Naive thymus-derived CD4-positive, alpha-beta T cell (primary cell): Measurements from ENCODE around the gene LRRN4. TPM values are rescaled to one million over a fixed set of nuclear protein-coding genes. Genes with fewer than 3 reads are reported as not detected.
A peak's percentile ranks its signal among the peaks of the same experiment; 100 is the strongest.

Experiments
- ATAC-seq: fragments of 150-1000 bp; cut with Tn5 transposase; 2 replicates; pipeline ENCODE4 v1.10.0; 2021; ENCODE audit warnings: mild to moderate bottlenecking, moderate library complexity
- CTCF ChIA-PET: fragments of 350-600 bp; sonication (Branson Sonifier 250); formaldehyde crosslinking; loops from one replicate; lab custom pipeline; 2021; ENCODE audit warnings: antibody characterized with exemption; lab: Charles Lee
- POLR2A ChIA-PET: fragments of 350-600 bp; sonication (Branson Sonifier 250); formaldehyde crosslinking; loops from one replicate; lab custom pipeline; 2021; ENCODE audit warnings: antibody characterized with exemption, inconsistent platforms; lab: Charles Lee
- DNase-seq, 9 donors: peaks; one replicate each; pipeline versions ENCODE4 v3.0.0 to v3.0.0-alpha.2; 2020 to 2022; ENCODE audit warnings: mixed read lengths in 1 of 9
- H3K27ac ChIP-seq: one replicate; pipeline ENCODE4 v1.7.0; 2013; ENCODE audit warnings: mild to moderate bottlenecking, low read depth, low read length, moderate library complexity
- H3K27me3 ChIP-seq, 2 donors: one replicate each; pipeline ENCODE4 v1.7.0; 2013; ENCODE audit warnings: low read length in 2 of 2, mild to moderate bottlenecking in 2 of 2, moderate library complexity in 2 of 2; ENCODE audit not compliant: control insufficient read depth in 2 of 2, insufficient read depth in 2 of 2
- H3K36me3 ChIP-seq, 3 experiments: 1 replicate in 2 of 3; 2 replicates in 1 of 3; pipeline ENCODE4 v1.7.0; 2013; ENCODE audit warnings: low read length in 3 of 3, mild to moderate bottlenecking in 3 of 3, moderate library complexity in 1 of 3; ENCODE audit not compliant: insufficient read depth in 3 of 3, control insufficient read depth in 2 of 3
- H3K4me1 ChIP-seq, 2 donors: one replicate each; pipeline ENCODE4 v1.7.0; 2013; ENCODE audit warnings: low read length in 2 of 2, mild to moderate bottlenecking in 2 of 2, moderate library complexity in 1 of 2; ENCODE audit not compliant: control insufficient read depth in 2 of 2, insufficient read depth in 2 of 2
- H3K4me3 ChIP-seq: 2 replicates; pipeline ENCODE4 v1.7.0; 2013; ENCODE audit warnings: mild to moderate bottlenecking, low read length
- H3K9me3 ChIP-seq, 3 experiments: 1 replicate in 2 of 3; 2 replicates in 1 of 3; pipeline ENCODE4 v1.7.0; 2013; ENCODE audit warnings: low read length in 3 of 3; ENCODE audit not compliant: control insufficient read depth in 2 of 3
- H3K27ac Mint-ChIP-seq, 9 donors: one replicate each; pipeline ENCODE4 v1.8.0; 2020 to 2022; ENCODE audit warnings: mixed read lengths in 9 of 9, mild to moderate bottlenecking in 8 of 9, moderate library complexity in 5 of 9, inconsistent platforms in 2 of 9
- H3K27me3 Mint-ChIP-seq, 5 donors: one replicate each; pipeline ENCODE4 v1.8.0; 2021 to 2022; ENCODE audit warnings: mixed read lengths in 5 of 5, mild to moderate bottlenecking in 1 of 5
- H3K36me3 Mint-ChIP-seq, 5 donors: one replicate each; pipeline ENCODE4 v1.8.0; 2020 to 2022; ENCODE audit warnings: mixed read lengths in 5 of 5, mild to moderate bottlenecking in 3 of 5, inconsistent platforms in 1 of 5
- H3K4me1 Mint-ChIP-seq, 7 donors: one replicate each; pipeline ENCODE4 v1.8.0; 2020 to 2022; ENCODE audit warnings: mixed read lengths in 7 of 7, mild to moderate bottlenecking in 3 of 7, inconsistent platforms in 1 of 7
- H3K4me3 Mint-ChIP-seq, 10 donors: one replicate each; pipeline ENCODE4 v1.8.0; 2020 to 2022; ENCODE audit warnings: mild to moderate bottlenecking in 10 of 10, mixed read lengths in 10 of 10, moderate library complexity in 6 of 10, inconsistent platforms in 2 of 10
- H3K9me3 Mint-ChIP-seq, 11 donors: one replicate each; pipeline ENCODE4 v1.8.0; 2020 to 2022; ENCODE audit warnings: mixed read lengths in 11 of 11, mild to moderate bottlenecking in 4 of 11, inconsistent platforms in 1 of 11, moderate library complexity in 1 of 11
- intact Hi-C, 2 donors: fragments of 100-400 bp; cut with micrococcal nuclease; formaldehyde crosslinking; loops; one replicate each; pipeline ENCODE4 v1.15.1; 2023
- polyA plus RNA-seq, 2 donors: library from polyadenylated mRNA; unstranded; fragments of 300-500 nt; fragmentation: Illumina TruSeq; gene quantifications; one replicate each; pipeline ENCODE4 v1.2.3, GENCODE V29; 2021
- total RNA-seq, 6 experiments: library from RNA in 5 of 6; stranded (reverse) in 5 of 6; gene quantifications; 1 replicate in 5 of 6; 2 replicates in 1 of 6; pipeline ENCODE4 v1.2.3 and lab custom pipeline; 2021 to 2026

LRRN4 gene
- total and polyA plus RNA-seq, 7 experiments from 2014 or later = not detected

- H3K27ac Mint-ChIP-seq = peak overlapping the region; percentile 8 to 96 (median 80)
Measured at GRCh38 chr20:6007094-6007528, 46.7 kb downstream of the LRRN4 start.

GRCh38 chr20:6006603-6006949 lies 47.3 kb downstream of the LRRN4 start:
- Histone ChIP-seq H3K9me3 (no peaks in the 10 kb centered on the region), H3K4me1 (peaks cover 3 to 16% of the 10 kb centered on the region in 2 donors), H3K27me3 (no peaks in the 10 kb centered on the region), H3K36me3 (peaks cover 5 to 18% (median 5%) of the 10 kb centered on the region in 3 experiments), H3K27ac (peak overlapping the region; percentile 90), H3K4me3 (peak overlapping the region; percentile 72)
- DNase-seq = no peak
- intact Hi-C loops = no loop called here
- Mint-ChIP-seq H3K9me3 (no peaks in the 10 kb centered on the region), H3K4me1 (peaks cover 23 to 54% (median 35%) of the 10 kb centered on the region in 7 donors), H3K4me3 (peak overlapping the region; percentile 90 to 99 (median 97)), H3K27me3 (no peaks in the 10 kb centered on the region), H3K36me3 (peaks cover 8 to 15% (median 14%) of the 10 kb centered on the region in 5 donors), H3K27ac (peak overlapping the region; percentile 73 to 96 (median 91))
- ChIA-PET POLR2A (no interaction called here), CTCF (interaction anchor here (0.7 to 1.0 kb wide), 2 partner anchors 79 to 478 kb away, joined by 3 to 4 read pairs; no protein-coding TSS in a partner anchor)
- no peak for ATAC-seq

More at GRCh38 chr20:6007094-6007528, 46.7 kb downstream of the LRRN4 start:
- H3K4me1 ChIP-seq = peaks cover 3 to 16% of the 10 kb centered on the region in 2 donors
- no peak for ATAC-seq
- H3K27me3 Mint-ChIP-seq = no peaks in the 10 kb centered on the region
- H3K36me3 ChIP-seq = peaks cover 5 to 18% (median 7%) of the 10 kb centered on the region in 3 experiments
- peaks cover 26 to 59% (median 36%) of the 10 kb centered on the region in 7 donors for H3K4me1 Mint-ChIP-seq
- H3K9me3 Mint-ChIP-seq = no peaks in the 10 kb centered on the region
- H3K4me3 ChIP-seq = peak overlapping the region; percentile 72
- peak overlapping the region; percentile 37 for H3K27ac ChIP-seq
- H3K27me3 ChIP-seq = no peaks in the 10 kb centered on the region
- no peaks in the 10 kb centered on the region for H3K9me3 ChIP-seq
- intact Hi-C loops = no loop called here
- peaks cover 10 to 19% (median 17%) of the 10 kb centered on the region in 5 donors for H3K36me3 Mint-ChIP-seq
- H3K4me3 Mint-ChIP-seq = peak overlapping the region; percentile 90 to 99 (median 97)
- ChIA-PET POLR2A (no interaction called here), CTCF (interaction anchor here (0.7 to 1.0 kb wide), 2 partner anchors 80 to 478 kb away, joined by 3 to 4 read pairs; no protein-coding TSS in a partner anchor)
- DNase-seq = no peak

GRCh38 chr20:6000871-6001270 lies 53.0 kb downstream of the LRRN4 start:
- Mint-ChIP-seq H3K36me3 (peaks cover 0 to 12% (median 0%) of the 10 kb centered on the region in 5 donors), H3K27ac (peak overlapping the region in 7 of 9 donors; percentile 7 to 84 (median 57)), H3K27me3 (no peaks in the 10 kb centered on the region), H3K4me1 (peaks cover 4 to 57% (median 46%) of the 10 kb centered on the region in 7 donors), H3K9me3 (no peaks in the 10 kb centered on the region), H3K4me3 (peak overlapping the region in 1 of 10 donors; percentile 16)
- ChIA-PET CTCF (interaction anchor here (0.7 to 1.2 kb wide), 2 partner anchors 396 to 472 kb away, joined by 3 to 4 read pairs; no protein-coding TSS in a partner anchor), POLR2A (no interaction called here)
- H3K4me1 ChIP-seq = peaks cover 13 to 26% of the 10 kb centered on the region in 2 donors
- no peak for DNase-seq
- no peaks in the 10 kb centered on the region for H3K9me3 ChIP-seq
- no peak overlapping the region for H3K4me3 ChIP-seq
- H3K27ac ChIP-seq = no peak overlapping the region
- H3K36me3 ChIP-seq = peaks cover 0 to 4% (median 0%) of the 10 kb centered on the region in 3 experiments
- no peaks in the 10 kb centered on the region for H3K27me3 ChIP-seq
- intact Hi-C loops = no loop called here
- no peak for ATAC-seq

- ChIA-PET CTCF (no interaction called here), POLR2A (no interaction called here)
- Mint-ChIP-seq H3K27ac (no peak overlapping the region), H3K36me3 (peaks cover 0 to 14% (median 3%) of the 10 kb centered on the region in 5 donors), H3K27me3 (no peaks in the 10 kb centered on the region), H3K9me3 (no peaks in the 10 kb centered on the region), H3K4me3 (no peak overlapping the region), H3K4me1 (peaks cover 4 to 58% (median 46%) of the 10 kb centered on the region in 7 donors)
- Histone ChIP-seq H3K27ac (no peak overlapping the region), H3K4me1 (peaks cover 9 to 27% of the 10 kb centered on the region in 2 donors), H3K4me3 (no peak overlapping the region), H3K9me3 (no peaks in the 10 kb centered on the region), H3K36me3 (peaks cover 0 to 4% (median 0%) of the 10 kb centered on the region in 3 experiments), H3K27me3 (no peaks in the 10 kb centered on the region)
- intact Hi-C loops = no loop called here
- ATAC-seq (no peak), DNase-seq (no peak)
Measured at GRCh38 chr20:5999783-6000182, 54.1 kb downstream of the LRRN4 start.

- Mint-ChIP-seq H3K9me3 (no peaks in the 10 kb centered on the region), H3K4me1 (peaks cover 4 to 46% (median 35%) of the 10 kb centered on the region in 7 donors), H3K36me3 (peaks cover 0 to 12% (median 3%) of the 10 kb centered on the region in 5 donors), H3K27ac (peak overlapping the region; percentile 16 to 92 (median 84)), H3K4me3 (peak overlapping the region in 7 of 10 donors; percentile 12 to 72 (median 16)), H3K27me3 (no peaks in the 10 kb centered on the region)
- peak overlapping the region; percentile 46 for H3K27ac ChIP-seq
- peak; percentile 93 for ATAC-seq
- peaks cover 0 to 4% (median 0%) of the 10 kb centered on the region in 3 experiments for H3K36me3 ChIP-seq
- no peaks in the 10 kb centered on the region for H3K27me3 ChIP-seq
- ChIA-PET CTCF (interaction anchor here (0.7 to 1.0 kb wide), 2 partner anchors 428 to 467 kb away, joined by 3 to 4 read pairs; no protein-coding TSS in a partner anchor), POLR2A (interaction anchor here (0.6 to 1.2 kb wide), 3 partner anchors 9 to 34 kb away, joined by 4 read pairs; no protein-coding TSS in a partner anchor)
- H3K4me1 ChIP-seq = peaks cover 9 to 27% of the 10 kb centered on the region in 2 donors
- intact Hi-C loops = no loop called here
- peak in 8 of 9 donors; percentile 5 to 49 (median 28) for DNase-seq
- H3K4me3 ChIP-seq = no peak overlapping the region
- H3K9me3 ChIP-seq = no peaks in the 10 kb centered on the region
Measured at GRCh38 chr20:5996765-5997164, 57.1 kb downstream of the LRRN4 start.

GRCh38 chr20:5991623-5992441 lies 62.0 kb downstream of the LRRN4 start:
- Histone ChIP-seq H3K4me3 (no peak overlapping the region), H3K36me3 (peaks cover 0 to 4% (median 0%) of the 10 kb centered on the region in 3 experiments), H3K27ac (no peak overlapping the region), H3K27me3 (no peaks in the 10 kb centered on the region), H3K4me1 (peaks cover 2 to 10% of the 10 kb centered on the region in 2 donors), H3K9me3 (no peaks in the 10 kb centered on the region)
- Mint-ChIP-seq H3K36me3 (peaks cover 0 to 23% (median 15%) of the 10 kb centered on the region in 5 donors), H3K27ac (peak overlapping the region in 7 of 9 donors; percentile 2 to 68 (median 14)), H3K9me3 (no peaks in the 10 kb centered on the region), H3K4me1 (peaks cover 3 to 25% (median 21%) of the 10 kb centered on the region in 7 donors), H3K4me3 (no peak overlapping the region), H3K27me3 (no peaks in the 10 kb centered on the region)
- ChIA-PET CTCF (interaction anchor here (1.1 kb wide), 1 partner anchor 12 kb away, joined by 3 read pairs; no protein-coding TSS in a partner anchor), POLR2A (interaction anchor here (0.5 to 0.7 kb wide), 2 partner anchors 12 to 31 kb away, joined by 3 read pairs; no protein-coding TSS in a partner anchor)
- ATAC-seq (no peak), DNase-seq (no peak)
- intact Hi-C loops = no loop called here
